Ishikawa (cell line): ENCODE data around the gene HTRA3.

Source experiments
- CEBPB ChIP-seq: IDR thresholded peaks from 2 replicates; pipeline ENCODE4 v1.6.1; 2012
- CREB1 ChIP-seq: IDR thresholded peaks from 2 replicates; pipeline ENCODE4 v1.6.1; 2012; ENCODE audit warnings: low read depth
- EGR1 ChIP-seq: IDR thresholded peaks from 2 replicates; pipeline ENCODE4 v1.6.1; 2012
- EP300 ChIP-seq: IDR thresholded peaks from 2 replicates; pipeline ENCODE4 v1.6.1; 2012; ENCODE audit warnings: borderline replicate concordance
- FOXM1 ChIP-seq: IDR thresholded peaks from 2 replicates; pipeline ENCODE4 v1.6.1; 2012; ENCODE audit warnings: low read depth, borderline replicate concordance
- MAX ChIP-seq: IDR thresholded peaks from 2 replicates; pipeline ENCODE4 v1.6.1; 2012
- NFIC ChIP-seq: IDR thresholded peaks from 2 replicates; pipeline ENCODE4 v1.6.1; 2012
- RAD21 ChIP-seq: IDR thresholded peaks from 2 replicates; pipeline ENCODE4 v1.6.1; 2012; ENCODE audit warnings: low read depth
- REST ChIP-seq: IDR thresholded peaks from 2 replicates; pipeline ENCODE4 v1.6.1; 2012; ENCODE audit warnings: low read depth, mild to moderate bottlenecking
- TAF1 ChIP-seq: IDR thresholded peaks from 2 replicates; pipeline ENCODE4 v1.6.1; 2012; ENCODE audit warnings: low read depth, mild to moderate bottlenecking
- TCF12 ChIP-seq: IDR thresholded peaks from 2 replicates; pipeline ENCODE4 v1.6.1; 2012; ENCODE audit warnings: low read depth
- TEAD4 ChIP-seq: IDR thresholded peaks from 2 replicates; pipeline ENCODE4 v1.6.1; 2012
- USF1 ChIP-seq: IDR thresholded peaks from 2 replicates; pipeline ENCODE4 v1.6.1; 2012
- YY1 ChIP-seq: IDR thresholded peaks from 2 replicates; pipeline ENCODE4 v1.6.1; 2012; ENCODE audit warnings: low read depth
- ZBTB7A ChIP-seq: IDR thresholded peaks from 2 replicates; pipeline ENCODE4 v1.6.1; 2012; ENCODE audit warnings: low read depth

The HTRA3 gene

GRCh38 chr4:8329859-8330761, 60.6 kb downstream of the HTRA3 start:
- TF ChIP-seq MAX (no peak), EP300 (no peak), TAF1 (no peak), TEAD4 (no peak), REST (no peak), YY1 (no peak), CEBPB (no peak), RAD21 (no peak), ZBTB7A (no peak), TCF12 (no peak), EGR1 (no peak), USF1 (no peak), NFIC (no peak), FOXM1 (no peak), CREB1 (no peak)

- TF ChIP-seq USF1 (no peak), EP300 (no peak), TEAD4 (no peak), FOXM1 (no peak), CREB1 (no peak), ZBTB7A (no peak), NFIC (no peak), CEBPB (no peak), TAF1 (no peak), TCF12 (no peak), EGR1 (no peak), REST (no peak), RAD21 (no peak), MAX (no peak), YY1 (no peak)
Measured at GRCh38 chr4:8330821-8331574, 61.4 kb downstream of the HTRA3 start.

GRCh38 chr4:8331575-8331955, 62.0 kb downstream of the HTRA3 start:
- TF ChIP-seq CEBPB = no peak
- TF ChIP-seq EP300 = no peak

- TF ChIP-seq TCF12 (no peak), EGR1 (no peak), EP300 (no peak), YY1 (no peak), CEBPB (no peak), USF1 (no peak), ZBTB7A (no peak), TAF1 (no peak)
Measured at GRCh38 chr4:8332038-8332857, 62.7 kb downstream of the HTRA3 start.
